NCI-H69 (cell line): ENCODE measurements around the gene SHC4.
"Not testable (repeated sequence)": the region's sequence is repeated elsewhere in the genome, so short reads cannot be mapped to it uniquely, and the experiment has no call there.

Experiments
- DNase-seq: peaks from one replicate; lab custom pipeline; 2025; lab: John Stamatoyannopoulos, UW

The SHC4 gene

GRCh38 chr15:48883699-48884098 is 80.0 kb downstream of the SHC4 start:
- no peak for DNase-seq

- no peak for DNase-seq
These were observed 83.6 kb downstream of the SHC4 start for GRCh38 chr15:48880070-48880634.

DNA sequence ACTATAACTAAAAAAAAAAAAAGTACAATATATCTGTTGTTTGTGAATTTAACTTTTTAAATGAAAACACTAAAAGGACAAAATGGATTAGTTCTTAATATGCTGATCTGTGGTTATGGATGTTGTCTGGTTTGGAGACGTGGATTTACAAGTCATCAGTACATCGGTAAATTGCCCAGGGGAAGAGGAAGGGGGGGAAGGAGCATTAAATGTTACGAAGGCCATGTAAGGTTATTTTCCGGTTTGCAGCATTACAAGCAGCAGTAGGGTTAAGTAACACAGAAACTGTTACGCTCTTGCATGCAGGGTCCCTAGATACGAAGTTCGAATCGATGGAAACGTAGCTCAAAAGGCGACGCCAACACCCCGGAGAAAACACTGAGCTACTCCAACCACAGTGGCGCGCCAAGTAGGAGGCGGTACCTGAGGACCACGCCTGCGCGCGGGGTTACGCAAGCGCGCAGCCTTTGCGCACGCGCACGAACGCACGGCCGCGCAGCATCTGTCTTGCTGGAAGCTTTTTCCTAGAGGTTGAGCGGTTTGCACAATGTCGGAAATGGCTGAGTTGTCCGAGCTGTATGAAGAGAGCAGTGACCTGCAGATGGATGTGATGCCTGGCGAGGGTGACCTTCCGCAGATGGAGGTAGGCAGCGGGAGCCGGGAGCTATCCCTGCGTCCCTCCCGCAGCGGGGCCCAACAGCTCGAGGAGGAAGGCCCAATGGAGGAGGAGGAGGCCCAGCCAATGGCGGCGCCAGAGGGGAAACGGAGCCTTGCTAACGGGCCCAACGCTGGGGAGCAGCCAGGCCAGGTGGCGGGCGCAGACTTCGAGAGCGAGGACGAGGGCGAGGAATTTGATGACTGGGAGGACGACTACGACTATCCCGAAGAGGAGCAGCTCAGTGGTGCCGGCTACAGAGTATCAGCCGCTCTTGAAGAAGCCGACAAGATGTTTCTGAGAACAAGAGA is 85.8 kb downstream of the SHC4 start, which contains the start of gene EID1:
Gene EID1 (plus strand): TSS at position 505 of the 966 bp plus-strand sequence. CDS start 43 bp downstream, at position 548.
- peak; percentile 98 for DNase-seq

- DNase-seq: no peak
These were observed 87.7 kb downstream of the SHC4 start for GRCh38 chr15:48876057-48876456.

- DNase-seq: no peak
These were observed 88.3 kb downstream of the SHC4 start for GRCh38 chr15:48875241-48875960.

- DNase-seq: no peak
These were observed 91.1 kb downstream of the SHC4 start for GRCh38 chr15:48872632-48873031.

GRCh38 chr15:48871542-48871941 is 92.2 kb downstream of the SHC4 start:
- no peak for DNase-seq

DNA sequence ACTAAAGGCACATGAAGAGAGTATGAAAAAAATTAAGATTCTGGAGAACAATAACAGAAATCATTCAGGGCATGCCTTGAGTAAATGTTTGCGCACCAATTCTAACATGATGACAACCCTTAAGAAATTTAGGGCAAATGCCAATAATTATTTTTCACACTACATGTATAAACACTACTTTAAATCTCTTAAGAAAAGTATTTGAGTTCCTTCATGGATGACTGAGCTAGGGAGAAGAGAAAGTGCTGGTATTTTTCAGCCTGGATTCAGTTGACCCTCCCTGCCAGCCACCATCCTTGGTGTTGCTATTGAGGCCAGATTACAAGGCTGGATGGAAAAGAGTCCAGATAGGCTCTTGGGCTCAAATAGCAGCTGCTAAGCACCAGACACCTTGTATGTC is 93.8 kb downstream of the SHC4 start:
- DNase-seq: no peak

DNA sequence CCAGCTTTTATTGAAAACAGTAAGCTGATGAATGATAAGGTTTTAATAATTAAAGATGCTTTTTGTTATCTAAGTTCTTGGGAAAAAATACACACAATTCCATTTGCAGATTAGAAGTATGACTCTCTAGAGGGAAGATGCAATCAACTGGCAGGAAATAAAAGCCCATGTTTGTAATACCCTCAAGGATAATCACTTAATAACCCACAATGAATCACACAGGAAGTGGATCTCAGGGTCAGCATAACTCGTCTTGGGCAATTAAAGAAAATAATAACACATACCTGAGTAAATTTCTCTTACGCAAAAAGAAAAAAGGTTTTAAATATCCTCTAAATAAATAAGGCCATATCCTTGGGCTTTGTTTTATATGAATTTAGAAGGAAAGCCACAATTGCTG is 95.2 kb downstream of the SHC4 start:
- peak; percentile 79 for DNase-seq

DNA sequence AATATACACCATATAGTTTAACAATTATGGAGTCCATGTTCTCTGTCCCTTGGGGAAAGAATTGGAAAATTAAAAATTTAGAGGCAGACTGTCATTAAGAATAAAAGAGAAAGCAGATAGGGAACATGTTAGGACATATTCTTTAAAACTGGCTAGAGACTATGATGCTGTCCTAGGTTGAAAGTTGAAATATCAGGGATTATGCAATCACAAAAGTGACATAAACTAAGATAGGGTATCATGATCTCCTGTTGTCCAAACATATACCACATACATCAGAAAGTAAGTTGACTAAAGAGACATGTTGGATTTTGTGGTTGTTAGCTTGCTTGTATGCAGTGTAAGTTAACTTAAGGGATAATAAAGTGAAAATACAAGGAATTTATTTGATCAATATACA is 95.7 kb downstream of the SHC4 start:
- DNase-seq: no peak

GRCh38 chr15:48866141-48866563 is 97.6 kb downstream of the SHC4 start:
- peak; percentile 90 for DNase-seq

- peak; percentile 73 for DNase-seq
These were observed 98.2 kb downstream of the SHC4 start for GRCh38 chr15:48865370-48866079.

DNA sequence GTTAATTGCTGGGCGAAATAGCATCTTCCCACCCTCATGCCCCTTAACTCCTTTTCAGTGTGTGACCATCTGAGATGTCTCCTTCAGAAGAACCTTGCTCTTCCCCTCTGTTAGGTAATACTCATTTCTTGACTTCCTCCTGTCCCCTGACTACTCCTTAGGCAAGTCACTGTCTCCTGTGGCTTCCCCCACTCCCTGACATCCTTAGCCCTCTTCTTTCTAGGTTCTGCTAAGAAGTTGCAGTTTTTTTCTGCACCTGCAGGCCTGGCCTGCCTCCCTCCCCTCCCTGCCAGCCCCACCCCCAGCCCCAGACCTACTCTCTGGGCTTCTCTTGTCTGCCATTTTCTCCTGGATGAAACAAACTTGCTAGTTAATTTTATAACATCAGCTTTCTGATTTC is 101.0 kb downstream of the SHC4 start:
- DNase-seq: peak; percentile 30

GRCh38 chr15:48861813-48862431 is 101.8 kb downstream of the SHC4 start:
- DNase-seq: peak; percentile 80

DNA sequence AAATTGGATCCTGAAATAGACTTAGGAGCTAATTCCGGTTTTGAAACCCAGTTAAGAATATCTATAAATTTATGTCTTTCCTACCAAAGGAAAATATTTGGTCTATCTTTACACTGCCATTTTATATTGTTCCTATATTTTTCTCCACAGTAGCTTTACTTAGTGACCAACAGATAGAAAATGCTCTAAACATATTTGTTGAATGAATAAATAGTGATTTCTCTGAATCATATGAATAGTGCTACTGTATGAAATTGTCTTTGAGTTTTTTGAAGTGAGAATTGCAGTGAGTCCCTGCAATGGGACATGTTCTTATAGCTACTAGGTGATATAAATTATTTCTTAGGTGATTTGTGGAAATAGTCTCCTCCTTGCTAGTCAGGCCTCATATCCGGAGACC is 104.3 kb downstream of the SHC4 start:
- no peak for DNase-seq

- DNase-seq: peak; percentile 60
These were observed 105.3 kb downstream of the SHC4 start for GRCh38 chr15:48858401-48858800.

- DNase-seq: peak; percentile 35
These were observed 106.8 kb downstream of the SHC4 start for GRCh38 chr15:48856942-48857341.

- peak; percentile 68 for DNase-seq
These were observed 107.9 kb downstream of the SHC4 start for GRCh38 chr15:48855501-48856440.

DNA sequence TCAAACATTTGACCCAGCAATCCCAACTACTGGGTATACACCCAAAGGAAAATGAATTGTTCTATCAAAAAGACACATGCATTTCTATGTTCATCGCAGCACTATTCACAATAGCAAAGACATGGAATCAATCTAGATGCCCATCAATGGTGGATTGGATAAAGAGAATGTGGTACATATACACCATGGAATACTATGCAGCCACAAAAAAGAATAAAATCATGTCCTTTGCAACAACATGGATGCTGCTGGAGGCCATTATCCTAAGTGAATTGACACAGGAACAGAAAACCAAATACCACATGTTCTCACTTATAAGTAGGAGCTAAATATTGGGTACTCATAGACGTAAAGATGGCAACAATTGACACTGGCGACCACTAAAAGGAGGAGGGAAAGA is 109.3 kb downstream of the SHC4 start:
- not testable (repeated sequence) for DNase-seq

- no peak for DNase-seq
These were observed 111.8 kb downstream of the SHC4 start for GRCh38 chr15:48851956-48852355.
